AG20443 (cell line): ENCODE results near the gene OTOGL.
"Not testable (repeated sequence)": the region's sequence is repeated elsewhere in the genome, so short reads cannot be mapped to it uniquely, and the experiment has no call there.

Experiments
- DNase-seq: peaks from one replicate; pipeline ENCODE4 v3.0.0; 2012; ENCODE audit warnings: low spot score, mixed read lengths

OTOGL gene

GRCh38 chr12:80222261-80222660 is 122.9 kb downstream of the OTOGL start:
- no peak for DNase-seq

GRCh38 chr12:80226576-80226975 is 127.2 kb downstream of the OTOGL start:
- DNase-seq: peak; percentile 20

- not testable (repeated sequence) for DNase-seq
These were observed 128.6 kb downstream of the OTOGL start for GRCh38 chr12:80227904-80228303.

GRCh38 chr12:80230068-80230467 is 130.7 kb downstream of the OTOGL start:
- no peak for DNase-seq

- no peak for DNase-seq
These were observed 133.5 kb downstream of the OTOGL start for GRCh38 chr12:80232837-80233236.

GRCh38 chr12:80233926-80234325 is 134.6 kb downstream of the OTOGL start:
- no peak for DNase-seq

GRCh38 chr12:80234667-80235066 is 135.3 kb downstream of the OTOGL start:
- DNase-seq: no peak

GRCh38 chr12:80235944-80236343 is 136.6 kb downstream of the OTOGL start:
- no peak for DNase-seq

GRCh38 chr12:80239867-80240266 is 140.5 kb downstream of the OTOGL start:
- no peak for DNase-seq

- no peak for DNase-seq
These were observed 142.4 kb downstream of the OTOGL start for GRCh38 chr12:80241576-80242273.

- no peak for DNase-seq
These were observed 143.0 kb downstream of the OTOGL start for GRCh38 chr12:80242321-80242720.

- DNase-seq: not testable (repeated sequence)
These were observed 150.2 kb downstream of the OTOGL start for GRCh38 chr12:80249581-80249980.

GRCh38 chr12:80257920-80258319 is 158.6 kb downstream of the OTOGL start:
- DNase-seq: no peak

GRCh38 chr12:80260269-80260668 is 160.9 kb downstream of the OTOGL start:
- no peak for DNase-seq

- DNase-seq: no peak
These were observed 162.1 kb downstream of the OTOGL start for GRCh38 chr12:80261403-80261802.

GRCh38 chr12:80262346-80262745 is 163.0 kb downstream of the OTOGL start:
- DNase-seq: peak; percentile 19

GRCh38 chr12:80262771-80263170 is 163.4 kb downstream of the OTOGL start:
- DNase-seq: peak; percentile 24

- no peak for DNase-seq
These were observed 165.0 kb downstream of the OTOGL start for GRCh38 chr12:80264386-80264785.

- DNase-seq: no peak
These were observed 165.6 kb downstream of the OTOGL start for GRCh38 chr12:80264891-80265290.

- DNase-seq: peak; percentile 21
These were observed 169.8 kb downstream of the OTOGL start for GRCh38 chr12:80268924-80269749.

GRCh38 chr12:80269803-80270552 is 170.6 kb downstream of the OTOGL start:
- DNase-seq: peak; percentile 40

- peak; percentile 19 for DNase-seq
These were observed 172.4 kb downstream of the OTOGL start for GRCh38 chr12:80271780-80272179.
